22Rv1 (cell line): ENCODE results near the gene KRABD2.

ENCODE experiments used
- CTCF ChIP-seq: fragments of 450-650 bp; IDR thresholded peaks from 2 replicates; pipeline ENCODE4 v1.5.1; 2017; ENCODE audit warnings: mild to moderate bottlenecking
- ZFX ChIP-seq: fragments of 450-650 bp; IDR thresholded peaks from 2 replicates; pipeline ENCODE4 v1.6.1; 2017; ENCODE audit warnings: antibody characterized with exemption, borderline replicate concordance

DNA sequence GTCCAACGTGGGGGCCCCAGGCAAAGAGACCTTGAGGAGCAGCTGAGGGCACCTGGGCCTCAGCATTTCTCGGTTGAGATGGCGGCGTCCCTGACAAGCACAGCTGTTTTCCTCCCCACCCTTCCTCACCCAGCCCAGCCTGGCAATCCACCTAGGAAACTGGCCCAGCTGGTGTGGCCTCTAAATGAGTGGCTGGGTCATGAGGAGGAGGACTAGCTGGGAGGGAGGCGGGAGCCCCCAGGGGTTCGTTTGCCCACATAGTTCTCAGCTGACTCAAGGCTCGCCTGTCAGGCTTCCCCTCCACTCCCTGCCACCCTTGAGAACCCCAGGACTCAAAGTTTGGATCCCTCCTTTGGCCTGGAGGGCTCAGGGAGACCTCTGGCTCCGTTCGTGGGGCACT, 15.2 kb upstream of the KRABD2 start:
- TF ChIP-seq CTCF (no peak), ZFX (no peak)
